Measurements from ENCODE around the gene DNAJA4. TPM values are rescaled to one million over a fixed set of nuclear protein-coding genes. Genes with fewer than 3 reads are reported as not detected.
"Not testable (repeated sequence)": the region's sequence is repeated elsewhere in the genome, so short reads cannot be mapped to it uniquely, and the experiment has no call there.

The DNAJA4 gene
- total and polyA plus RNA-seq, 2 experiments from 2014 or later = 5.0 to 12.5 TPM

DNA sequence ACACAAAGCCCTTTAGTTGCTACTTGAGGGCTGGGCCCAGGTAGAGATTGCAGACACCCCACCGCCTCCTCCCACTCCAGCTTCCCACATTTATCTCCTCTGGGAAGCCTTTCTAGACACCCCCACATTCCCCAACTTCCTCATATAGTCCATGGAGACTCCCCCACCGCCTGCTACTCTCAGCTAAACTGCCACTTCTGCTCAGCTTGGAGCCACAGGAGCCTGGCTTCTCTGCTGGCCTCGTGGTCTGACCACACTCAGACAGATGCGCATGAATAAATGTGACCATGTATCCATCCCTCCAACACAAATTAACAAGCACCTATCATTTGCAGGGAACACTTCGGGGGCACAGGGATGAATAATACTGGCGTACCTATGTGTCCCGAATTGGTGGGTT, 19.5 kb upstream of the DNAJA4 start (continued):
- TF ChIP-seq, protein P1, sequence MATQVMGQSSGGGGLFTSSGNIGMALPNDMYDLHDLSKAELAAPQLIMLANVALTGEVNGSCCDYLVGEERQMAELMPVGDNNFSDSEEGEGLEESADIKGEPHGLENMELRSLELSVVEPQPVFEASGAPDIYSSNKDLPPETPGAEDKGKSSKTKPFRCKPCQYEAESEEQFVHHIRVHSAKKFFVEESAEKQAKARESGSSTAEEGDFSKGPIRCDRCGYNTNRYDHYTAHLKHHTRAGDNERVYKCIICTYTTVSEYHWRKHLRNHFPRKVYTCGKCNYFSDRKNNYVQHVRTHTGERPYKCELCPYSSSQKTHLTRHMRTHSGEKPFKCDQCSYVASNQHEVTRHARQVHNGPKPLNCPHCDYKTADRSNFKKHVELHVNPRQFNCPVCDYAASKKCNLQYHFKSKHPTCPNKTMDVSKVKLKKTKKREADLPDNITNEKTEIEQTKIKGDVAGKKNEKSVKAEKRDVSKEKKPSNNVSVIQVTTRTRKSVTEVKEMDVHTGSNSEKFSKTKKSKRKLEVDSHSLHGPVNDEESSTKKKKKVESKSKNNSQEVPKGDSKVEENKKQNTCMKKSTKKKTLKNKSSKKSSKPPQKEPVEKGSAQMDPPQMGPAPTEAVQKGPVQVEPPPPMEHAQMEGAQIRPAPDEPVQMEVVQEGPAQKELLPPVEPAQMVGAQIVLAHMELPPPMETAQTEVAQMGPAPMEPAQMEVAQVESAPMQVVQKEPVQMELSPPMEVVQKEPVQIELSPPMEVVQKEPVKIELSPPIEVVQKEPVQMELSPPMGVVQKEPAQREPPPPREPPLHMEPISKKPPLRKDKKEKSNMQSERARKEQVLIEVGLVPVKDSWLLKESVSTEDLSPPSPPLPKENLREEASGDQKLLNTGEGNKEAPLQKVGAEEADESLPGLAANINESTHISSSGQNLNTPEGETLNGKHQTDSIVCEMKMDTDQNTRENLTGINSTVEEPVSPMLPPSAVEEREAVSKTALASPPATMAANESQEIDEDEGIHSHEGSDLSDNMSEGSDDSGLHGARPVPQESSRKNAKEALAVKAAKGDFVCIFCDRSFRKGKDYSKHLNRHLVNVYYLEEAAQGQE (IDR thresholded peaks at IDR 0.05; ENCODE audit: unreplicated experiment) = no peak
- TF ChIP-seq ZNF114 (CRISPR knock-in tag; IDR thresholded peaks at IDR 0.05) (no peak), ZNF331 (CRISPR knock-in tag; IDR thresholded peaks at IDR 0.05; ENCODE audit: low read depth) (no peak), POLR2AphosphoS5 (IDR thresholded peaks at IDR 0.05; ENCODE audit: low read depth) (no peak)

DNA sequence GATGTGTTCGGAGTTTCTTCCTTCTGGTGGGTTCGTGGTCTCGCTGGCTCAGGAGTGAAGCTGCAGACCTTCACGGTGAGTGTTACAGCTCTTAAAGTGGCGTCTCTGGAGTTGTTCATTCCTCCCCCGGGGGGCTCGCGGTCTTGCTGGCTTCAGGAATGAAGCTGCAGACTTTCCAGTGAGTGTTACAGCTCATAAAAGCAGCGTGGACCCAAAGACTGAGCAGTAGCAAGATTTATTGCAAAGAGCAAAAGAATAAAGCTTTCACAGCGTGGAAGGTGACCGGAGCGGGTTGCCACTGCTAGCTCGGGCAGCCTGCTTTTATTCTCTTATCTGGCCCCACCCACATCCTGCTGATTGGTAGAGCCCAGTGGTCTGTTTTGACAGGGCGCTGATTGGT, 19.0 kb upstream of the DNAJA4 start:
- H3K9me2 ChIP-seq (ENCODE audit: insufficient read depth); H4K20me1 ChIP-seq (replicated peaks; ENCODE audit: insufficient read depth); H3F3A ChIP-seq (replicated peaks; ENCODE audit: low read depth); H3K4me3 ChIP-seq; H3K36me3 ChIP-seq (ENCODE audit: insufficient read depth); H3K4me3 Mint-ChIP-seq; H3K27ac ChIP-seq (ENCODE audit: low read depth); H3K79me2 ChIP-seq (replicated peaks; ENCODE audit: insufficient read depth); H3K4me2 ChIP-seq; H3K27ac Mint-ChIP-seq; H3K36me3 Mint-ChIP-seq (ENCODE audit: low read depth); DNase-seq (ENCODE audit: low spot score); H3K27me3 Mint-ChIP-seq (ENCODE audit: insufficient read depth, low read depth, poor library complexity); ATAC-seq; H3K27me3 ChIP-seq (ENCODE audit: insufficient read depth); H3K9me3 Mint-ChIP-seq; H2AFZ ChIP-seq: not testable (repeated sequence)
- H3K4me1 Mint-ChIP-seq = peaks cover 23% of the 10 kb centered on the region
- H3K4me1 ChIP-seq (ENCODE audit: insufficient read depth) = peaks cover 25% of the 10 kb centered on the region

DNA sequence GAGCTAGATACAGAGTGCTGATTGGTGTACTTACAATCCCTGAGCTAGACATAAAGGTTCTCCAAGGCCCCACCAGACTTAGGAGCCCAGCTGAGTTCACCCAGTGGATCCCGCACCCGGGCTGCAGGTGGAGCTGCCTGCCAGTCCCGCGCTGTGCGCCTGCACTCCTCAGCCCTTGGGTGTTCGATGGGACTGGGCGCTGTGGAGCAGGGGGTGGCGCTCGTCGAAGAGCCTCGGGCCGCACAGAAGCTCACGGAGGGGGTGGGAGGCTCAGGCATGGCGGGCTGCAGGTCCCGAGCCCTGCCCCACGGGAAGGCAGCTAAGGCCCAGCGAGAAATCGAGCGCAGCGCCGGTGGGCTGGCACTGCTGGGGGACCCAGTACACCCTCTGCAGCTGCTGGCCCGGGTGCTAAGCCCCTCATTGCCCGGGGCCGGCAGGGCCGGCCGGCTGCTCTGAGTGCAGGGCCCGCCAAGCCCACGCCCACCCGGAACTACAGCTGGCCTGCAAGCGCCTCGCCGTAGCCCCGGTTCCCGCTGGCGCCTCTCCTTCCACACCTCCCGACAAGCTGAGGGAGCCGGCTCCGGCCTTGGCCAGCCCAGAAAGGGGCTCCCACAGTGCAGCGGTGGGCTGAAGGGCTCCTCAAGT, 18.3 kb upstream of the DNAJA4 start:
- not testable (repeated sequence) for H3K9me2 ChIP-seq (ENCODE audit: insufficient read depth); H3K27me3 ChIP-seq (ENCODE audit: insufficient read depth); ATAC-seq; H3K79me2 ChIP-seq (replicated peaks; ENCODE audit: insufficient read depth); H3K36me3 Mint-ChIP-seq (ENCODE audit: low read depth); H3K27ac ChIP-seq (ENCODE audit: low read depth); H3F3A ChIP-seq (replicated peaks; ENCODE audit: low read depth); H3K27me3 Mint-ChIP-seq (ENCODE audit: insufficient read depth, low read depth, poor library complexity); H3K9me3 Mint-ChIP-seq; H4K20me1 ChIP-seq (replicated peaks; ENCODE audit: insufficient read depth); H3K27ac Mint-ChIP-seq; DNase-seq (ENCODE audit: low spot score); H3K4me2 ChIP-seq; H3K36me3 ChIP-seq (ENCODE audit: insufficient read depth); H3K4me3 Mint-ChIP-seq; H2AFZ ChIP-seq; H3K4me3 ChIP-seq
- H3K4me1 Mint-ChIP-seq = peaks cover 20% of the 10 kb centered on the region
- peaks cover 20% of the 10 kb centered on the region for H3K4me1 ChIP-seq (ENCODE audit: insufficient read depth)

DNA sequence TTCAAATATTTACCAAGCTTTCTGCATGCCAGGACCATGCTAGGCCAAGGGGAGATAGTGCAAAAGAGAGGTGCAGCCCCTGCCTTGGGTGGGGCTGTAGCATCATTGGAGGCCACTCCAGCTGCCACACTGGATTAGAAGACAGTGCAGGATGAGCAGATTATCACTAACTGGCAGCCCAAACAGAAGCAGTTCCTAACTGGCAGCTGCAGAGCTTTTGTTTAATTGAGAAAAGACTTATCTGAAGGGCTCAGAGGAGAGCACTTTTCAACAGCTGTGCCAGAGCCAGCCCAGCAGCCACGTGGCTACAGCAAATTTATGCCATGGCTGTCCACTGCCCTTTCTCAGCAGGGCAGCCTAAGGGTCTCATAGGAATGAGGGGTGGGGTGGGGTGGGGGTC, 16.5 kb upstream of the DNAJA4 start:
- H3K27me3 Mint-ChIP-seq (ENCODE audit: insufficient read depth, low read depth, poor library complexity) = peaks cover 2% of the 10 kb centered on the region
- H3K4me3 Mint-ChIP-seq = no peak overlapping the region
- H3K4me1 ChIP-seq (ENCODE audit: insufficient read depth) = peaks cover 12% of the 10 kb centered on the region
- ATAC-seq (no peak), DNase-seq (ENCODE audit: low spot score) (no peak)
- no peak overlapping the region for H2AFZ ChIP-seq
- H3K4me1 Mint-ChIP-seq = peaks cover 15% of the 10 kb centered on the region; the same call in 2 of the 3 replicates
- no peaks in the 10 kb centered on the region for H3K79me2 ChIP-seq (replicated peaks; ENCODE audit: insufficient read depth)
- no peak overlapping the region for H3K27ac ChIP-seq (ENCODE audit: low read depth)
- H3K27ac Mint-ChIP-seq = no peak overlapping the region
- no peaks in the 10 kb centered on the region for H3K9me2 ChIP-seq (ENCODE audit: insufficient read depth)
- no peaks in the 10 kb centered on the region for H3K27me3 ChIP-seq (ENCODE audit: insufficient read depth)
- no peaks in the 10 kb centered on the region for H3K36me3 Mint-ChIP-seq (ENCODE audit: low read depth)
- no peak overlapping the region for H3K4me2 ChIP-seq
- peaks cover 9% of the 10 kb centered on the region; the same call in 2 of the 3 replicates for H3K9me3 Mint-ChIP-seq
- H3F3A ChIP-seq (replicated peaks; ENCODE audit: low read depth) = no peaks in the 10 kb centered on the region
- H3K4me3 ChIP-seq = no peak overlapping the region
- no peaks in the 10 kb centered on the region for H4K20me1 ChIP-seq (replicated peaks; ENCODE audit: insufficient read depth)
- no peaks in the 10 kb centered on the region for H3K36me3 ChIP-seq (ENCODE audit: insufficient read depth)
- no peak for TF ChIP-seq NANOG (IDR thresholded peaks at IDR 0.05; ENCODE audit: borderline replicate concordance)
